Upper lobe of left lung (tissue), 6 donors: ENCODE data around the gene KIAA1217. TPM values are rescaled to one million over a fixed set of nuclear protein-coding genes. Genes with fewer than 3 reads are reported as not detected.

ENCODE experiments used
- ATAC-seq, 2 donors: fragments of 200-7000 bp; cut with Tn5 transposase; one replicate each; pipeline ENCODE4 v1.9.1; 2022; ENCODE audit warnings: mild to moderate bottlenecking in 2 of 2, moderate library complexity in 2 of 2; ENCODE audit not compliant: low FRiP score in 2 of 2
- DNase-seq, 2 donors: peaks; one replicate each; pipeline ENCODE4 v3.0.0-alpha.2; 2019 to 2020
- H3K27ac ChIP-seq, 4 donors: fragments of 200-600 bp; sonication (generic); one replicate each; pipeline ENCODE4 v1.5.1; 2016 to 2019
- H3K27me3 ChIP-seq, 4 donors: fragments of 200-600 bp; sonication (generic); one replicate each; pipeline ENCODE4 v1.5.1; 2017 to 2019
- H3K36me3 ChIP-seq, 4 donors: fragments of 200-600 bp; sonication (generic); one replicate each; pipeline ENCODE4 v1.5.1; 2016 to 2019
- H3K4me1 ChIP-seq, 4 donors: fragments of 200-600 bp; sonication (generic); one replicate each; pipeline ENCODE4 v1.5.1; 2018 to 2019
- H3K4me3 ChIP-seq, 4 donors: fragments of 200-600 bp; sonication (generic); one replicate each; pipeline ENCODE4 v1.5.1; 2017 to 2019; ENCODE audit warnings: mild to moderate bottlenecking in 2 of 4, moderate library complexity in 1 of 4
- H3K9me3 ChIP-seq, 4 donors: fragments of 200-600 bp; sonication (generic); one replicate each; pipeline ENCODE4 v1.5.1; 2018 to 2019
- EP300 ChIP-seq, 4 donors: sonication (generic); formaldehyde crosslinking; IDR thresholded peaks; one replicate each; pipeline ENCODE4 v1.5.1; 2017; ENCODE audit warnings: antibody characterized with exemption in 4 of 4, control low read depth in 2 of 4
- POLR2A ChIP-seq, 4 donors: fragments of 450-650 bp; IDR thresholded peaks; one replicate each; pipeline ENCODE4 v1.5.1; 2016 to 2017; ENCODE audit warnings: antibody characterized with exemption in 4 of 4, mild to moderate bottlenecking in 2 of 4
- POLR2AphosphoS5 ChIP-seq, 2 donors: sonication (generic); formaldehyde crosslinking; IDR thresholded peaks; one replicate each; pipeline ENCODE4 v1.5.1; 2017; ENCODE audit warnings: antibody characterized with exemption in 2 of 2
- WGBS, 2 donors: methylation state at CpG; one replicate each; pipeline ENCODE4 v1.1.5; 2017 to 2018; 5-methylcytosine and 5-hydroxymethylcytosine counted together
- total RNA-seq, 6 donors: library from RNA; depleted of rRNA in 4 of 6; stranded (reverse); fragments of >200 nt in 4 of 6; gene quantifications; one replicate each; pipeline versions ENCODE4 v1.1.0 to v1.2.1, GENCODE V29; 2016 to 2021
- TF ChIP-seq, protein P1 (sequence below), 6 experiments: fragments of 450-650 bp in 4 of 6; fragments of 200-600 bp in 2 of 6; sonication (generic) in 2 of 6; IDR thresholded peaks; one replicate each; pipeline ENCODE4 v1.5.1; 2016 to 2019; ENCODE audit warnings: antibody characterized with exemption in 6 of 6
- donor health status: DM: no; HTN: no; CAD: no; lungs with moderate emphysema.
- donor health status: DM: no; HTN: yes; CAD: no; lungs with severe emphysema.

KIAA1217 gene
- total RNA-seq, 6 donors from 2014 or later: 18.4 to 109 (median 41.0) TPM

DNA sequence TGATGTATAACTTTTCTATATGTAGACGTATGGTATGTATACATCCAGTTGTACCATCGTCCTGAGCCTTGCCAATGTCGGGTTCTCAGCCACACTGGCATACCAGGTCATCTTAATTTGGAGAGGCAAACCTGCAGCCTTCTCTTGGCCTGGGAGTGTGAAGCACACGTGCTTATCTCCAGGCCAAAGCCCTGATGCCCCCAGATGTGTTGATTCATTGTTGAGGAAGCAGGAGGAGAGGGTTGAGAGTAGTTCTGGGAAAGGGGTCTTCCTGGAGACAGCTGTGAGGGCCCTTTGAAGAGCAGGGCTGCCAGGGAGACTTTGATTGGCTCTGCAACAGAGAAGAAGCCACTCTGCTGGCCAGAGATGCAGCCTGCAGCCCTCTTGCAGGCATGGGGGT, 359.1 kb downstream of the KIAA1217 start:
- TF ChIP-seq, protein P1, sequence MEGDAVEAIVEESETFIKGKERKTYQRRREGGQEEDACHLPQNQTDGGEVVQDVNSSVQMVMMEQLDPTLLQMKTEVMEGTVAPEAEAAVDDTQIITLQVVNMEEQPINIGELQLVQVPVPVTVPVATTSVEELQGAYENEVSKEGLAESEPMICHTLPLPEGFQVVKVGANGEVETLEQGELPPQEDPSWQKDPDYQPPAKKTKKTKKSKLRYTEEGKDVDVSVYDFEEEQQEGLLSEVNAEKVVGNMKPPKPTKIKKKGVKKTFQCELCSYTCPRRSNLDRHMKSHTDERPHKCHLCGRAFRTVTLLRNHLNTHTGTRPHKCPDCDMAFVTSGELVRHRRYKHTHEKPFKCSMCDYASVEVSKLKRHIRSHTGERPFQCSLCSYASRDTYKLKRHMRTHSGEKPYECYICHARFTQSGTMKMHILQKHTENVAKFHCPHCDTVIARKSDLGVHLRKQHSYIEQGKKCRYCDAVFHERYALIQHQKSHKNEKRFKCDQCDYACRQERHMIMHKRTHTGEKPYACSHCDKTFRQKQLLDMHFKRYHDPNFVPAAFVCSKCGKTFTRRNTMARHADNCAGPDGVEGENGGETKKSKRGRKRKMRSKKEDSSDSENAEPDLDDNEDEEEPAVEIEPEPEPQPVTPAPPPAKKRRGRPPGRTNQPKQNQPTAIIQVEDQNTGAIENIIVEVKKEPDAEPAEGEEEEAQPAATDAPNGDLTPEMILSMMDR (IDR thresholded peaks at IDR 0.05): no peak
- TF ChIP-seq POLR2AphosphoS5 (IDR thresholded peaks at IDR 0.05) (no peak), POLR2A (IDR thresholded peaks at IDR 0.05) (no peak), EP300 (IDR thresholded peaks at IDR 0.05) (no peak)
- Histone ChIP-seq H3K4me3 (no peak overlapping the region), H3K27me3 (no peaks in the 10 kb centered on the region), H3K27ac (no peak overlapping the region), H3K36me3 (no peaks in the 10 kb centered on the region), H3K4me1 (no peaks in the 10 kb centered on the region), H3K9me3 (no peaks in the 10 kb centered on the region)
- ATAC-seq (no peak), DNase-seq (no peak)
- 45 to 89% methylated on average over 4 of the region's 4 CpGs for WGBS, 2 donors

DNA sequence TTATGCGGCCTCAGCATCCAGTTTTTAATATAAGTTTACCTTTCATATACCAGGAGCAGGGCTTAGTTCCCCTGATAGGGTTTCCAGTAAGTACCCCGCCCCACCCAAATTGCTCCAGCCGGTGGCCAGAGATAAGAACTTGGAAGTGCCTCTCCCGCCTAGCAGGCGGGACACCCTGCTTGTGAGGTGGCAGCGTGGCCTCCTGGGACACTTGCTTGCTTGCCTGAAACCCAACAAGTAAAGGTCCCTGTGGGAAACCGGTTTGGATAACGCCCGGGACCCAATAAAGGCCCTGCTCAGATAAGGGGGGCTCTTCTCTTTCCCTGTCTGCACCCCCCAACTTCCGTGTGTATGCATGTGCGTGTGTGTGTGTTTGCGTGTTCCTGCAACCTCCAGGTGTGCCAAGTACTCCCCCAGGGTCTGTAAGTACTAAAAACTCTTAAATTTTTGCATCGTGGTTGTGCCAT, 360.4 kb downstream of the KIAA1217 start:
- 82% methylated on average over 11 to 13 of the region's 13 CpGs for WGBS, 2 donors
- Histone ChIP-seq H3K27me3 (no peaks in the 10 kb centered on the region), H3K4me1 (no peaks in the 10 kb centered on the region), H3K9me3 (no peaks in the 10 kb centered on the region), H3K27ac (no peak overlapping the region), H3K4me3 (no peak overlapping the region), H3K36me3 (no peaks in the 10 kb centered on the region)
- ATAC-seq: no peak
- no peak for DNase-seq
- TF ChIP-seq EP300 (IDR thresholded peaks at IDR 0.05): no peak
- no peak for TF ChIP-seq POLR2AphosphoS5 (IDR thresholded peaks at IDR 0.05)
- TF ChIP-seq POLR2A (IDR thresholded peaks at IDR 0.05): no peak
- TF ChIP-seq, protein P1 (IDR thresholded peaks at IDR 0.05): no peak

DNA sequence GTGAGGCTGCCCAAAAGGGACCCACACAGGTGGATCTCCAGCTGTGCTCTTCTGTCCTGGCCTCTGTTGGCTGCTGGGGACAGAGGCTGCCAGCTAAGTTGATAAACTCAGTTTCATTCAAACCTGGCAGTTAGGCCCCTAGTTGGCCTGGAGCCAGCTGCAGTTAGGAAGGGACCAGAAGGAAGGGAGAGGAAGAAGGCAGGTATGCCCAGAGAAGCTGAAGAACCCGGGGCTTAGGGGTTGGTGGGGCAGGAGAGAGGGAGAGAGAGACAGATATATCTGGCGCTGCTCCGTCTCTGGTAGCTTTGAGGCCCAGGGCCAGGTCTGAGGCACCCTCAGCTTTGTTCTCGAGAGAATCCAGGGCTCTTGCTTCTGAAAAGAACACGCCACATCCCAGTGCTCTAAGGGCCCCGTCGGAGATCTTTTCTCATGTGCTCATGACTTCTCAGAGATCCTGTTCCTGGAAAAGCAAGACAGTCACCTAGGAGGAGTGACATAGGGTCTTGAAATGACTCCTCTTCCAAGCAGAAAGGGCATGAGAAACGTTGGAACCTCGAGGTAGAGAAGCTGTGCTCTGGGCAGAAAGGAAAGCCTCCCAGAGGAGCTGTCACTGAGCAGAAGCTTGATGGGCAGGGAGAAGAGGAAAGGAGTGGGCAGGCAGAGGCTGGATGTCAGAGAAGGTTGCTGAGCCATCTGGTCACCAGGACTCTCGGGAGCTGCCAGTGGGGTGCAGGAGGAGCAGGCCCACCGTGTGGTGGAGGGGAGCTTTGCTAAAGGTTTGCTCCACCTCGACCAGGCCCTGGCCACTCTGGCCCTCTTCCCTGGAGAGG, 361.1 kb downstream of the KIAA1217 start:
- no peaks in the 10 kb centered on the region for H3K27me3 ChIP-seq
- no peak overlapping the region for H3K27ac ChIP-seq
- no peaks in the 10 kb centered on the region for H3K9me3 ChIP-seq
- H3K4me3 ChIP-seq: no peak overlapping the region
- whole genome bisulfite sequencing, 2 donors: 85 to 87% methylated on average over 12 of the region's 12 CpGs
- no peaks in the 10 kb centered on the region for H3K36me3 ChIP-seq
- TF ChIP-seq, protein P1 (IDR thresholded peaks at IDR 0.05): no peak
- TF ChIP-seq EP300 (IDR thresholded peaks at IDR 0.05) (no peak), POLR2A (IDR thresholded peaks at IDR 0.05) (no peak), POLR2AphosphoS5 (IDR thresholded peaks at IDR 0.05) (no peak)
- DNase-seq: peak in 1 of 2 donors; percentile 24
- H3K4me1 ChIP-seq: no peaks in the 10 kb centered on the region
- peak in 1 of 2 donors; percentile 58 for ATAC-seq

DNA sequence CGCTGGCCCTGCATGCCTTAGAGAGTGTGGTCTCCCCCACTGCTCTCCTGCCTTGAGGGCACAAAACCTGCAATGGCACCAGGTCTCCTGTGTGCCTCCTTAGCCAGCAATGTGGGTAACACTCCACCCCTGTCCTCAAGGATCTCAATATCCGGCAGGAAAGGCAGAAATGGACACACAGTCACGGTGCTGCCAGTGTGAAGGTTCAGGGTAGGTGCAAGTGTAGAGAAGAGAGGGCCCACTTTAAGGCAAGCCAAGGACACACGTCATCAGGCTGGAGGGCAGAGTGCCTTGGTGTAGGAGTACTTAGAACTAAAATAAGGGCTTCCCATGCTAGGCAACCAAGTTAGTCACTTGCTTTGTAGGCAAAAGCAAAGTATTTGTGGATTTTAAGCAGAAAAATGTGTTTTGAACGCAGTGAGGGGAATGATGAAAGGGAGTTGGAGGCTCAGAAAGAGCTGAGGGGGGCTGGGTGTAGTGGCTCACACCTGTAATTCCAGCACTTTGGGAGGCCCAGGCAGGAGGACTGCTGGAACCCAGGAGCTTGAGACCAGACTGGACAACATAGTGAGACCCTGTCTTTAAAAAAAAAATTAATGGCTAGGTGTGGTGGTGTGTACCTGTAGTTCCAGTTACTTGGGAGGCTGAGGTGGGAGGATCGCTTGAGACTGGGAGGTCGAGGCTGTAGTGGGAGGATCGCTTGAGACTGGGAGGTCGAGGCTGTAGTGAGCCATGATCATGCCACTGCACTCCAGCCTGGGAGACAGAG, 361.9 kb downstream of the KIAA1217 start:
- no peaks in the 10 kb centered on the region for H3K27me3 ChIP-seq
- H3K9me3 ChIP-seq: no peaks in the 10 kb centered on the region
- no peak overlapping the region for H3K27ac ChIP-seq
- WGBS, 2 donors: 90 to 92% methylated on average over 9 of the region's 9 CpGs
- no peaks in the 10 kb centered on the region for H3K4me1 ChIP-seq
- peak in 1 of 2 donors; percentile 5 for ATAC-seq
- no peak overlapping the region for H3K4me3 ChIP-seq
- no peak for DNase-seq
- TF ChIP-seq POLR2A (IDR thresholded peaks at IDR 0.05) (no peak), POLR2AphosphoS5 (IDR thresholded peaks at IDR 0.05) (no peak), EP300 (IDR thresholded peaks at IDR 0.05) (no peak)
- TF ChIP-seq, protein P1 (IDR thresholded peaks at IDR 0.05): no peak
- no peaks in the 10 kb centered on the region for H3K36me3 ChIP-seq
